ENCODE data around the gene IDUA. TPM values are rescaled to one million over a fixed set of nuclear protein-coding genes. Genes with fewer than 3 reads are reported as not detected.

IDUA gene
- total RNA-seq, 1 donor from 2014 or later, result 6.1 TPM

- no peak for FAIRE-seq
- DNase-seq (ENCODE audit: low spot score in 2 of 2), result no peak
Measured at GRCh38 chr4:985123-985830, 1.6 kb upstream of the IDUA start.

- DNase-seq (ENCODE audit: low spot score in 2 of 2) (no peak), FAIRE-seq (no peak)
Measured at GRCh38 chr4:986428-986878, 391 bp upstream of the IDUA start.

DNA sequence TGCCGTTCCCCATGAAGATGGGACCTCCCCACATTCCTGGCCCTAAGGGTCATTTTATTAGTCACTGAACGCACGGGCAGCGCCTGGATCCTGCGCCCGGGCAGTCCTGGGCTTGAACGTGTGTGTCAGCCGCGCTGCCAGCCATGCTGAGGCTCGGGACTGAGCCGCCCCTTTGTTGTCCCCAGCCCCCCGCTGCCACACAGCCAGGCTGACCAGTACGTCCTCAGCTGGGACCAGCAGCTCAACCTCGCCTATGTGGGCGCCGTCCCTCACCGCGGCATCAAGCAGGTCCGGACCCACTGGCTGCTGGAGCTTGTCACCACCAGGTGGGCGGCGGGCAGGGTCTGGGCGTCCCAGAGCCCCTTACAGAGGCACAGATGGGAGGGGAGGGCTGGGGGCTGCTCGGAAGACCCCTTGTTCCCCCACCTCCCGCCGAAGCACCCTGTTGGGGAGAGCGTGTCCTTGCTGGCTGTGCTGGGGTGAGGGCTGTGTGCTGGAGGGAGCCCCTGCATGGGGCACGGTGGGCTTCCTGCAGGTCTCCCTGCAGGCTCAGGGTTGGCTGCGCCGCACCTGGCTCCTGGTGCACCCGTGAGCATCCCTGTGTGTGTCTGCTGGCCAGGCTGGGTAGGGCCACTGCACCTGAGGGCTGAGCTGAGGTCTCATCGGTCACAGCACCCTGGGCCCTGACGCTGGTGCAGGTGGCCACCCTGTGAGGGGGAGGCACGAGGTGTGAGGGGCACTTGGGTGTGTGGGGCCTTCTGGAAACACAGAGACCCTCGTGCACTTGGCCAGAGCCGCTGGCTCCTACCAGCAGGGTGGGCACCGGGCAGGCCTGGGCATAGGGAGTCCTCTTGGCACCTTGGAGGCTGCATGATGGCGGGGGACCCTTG, 1.0 kb downstream of the IDUA start:
- DNase-seq (ENCODE audit: low spot score in 2 of 2), result no peak

GRCh38 chr4:988726-989721, 2.2 kb downstream of the IDUA start:
- no peak for DNase-seq (ENCODE audit: low spot score in 2 of 2)
- FAIRE-seq, result no peak

More for the DNA sequence above, 1.0 kb downstream of the IDUA start:
- FAIRE-seq, result no peak

- FAIRE-seq (no peak), DNase-seq (ENCODE audit: low spot score in 2 of 2) (no peak)
Measured at GRCh38 chr4:989722-990471, 3.1 kb downstream of the IDUA start.

- FAIRE-seq (no peak), DNase-seq (ENCODE audit: low spot score in 2 of 2) (no peak)
Measured at GRCh38 chr4:990746-991367, 4.0 kb downstream of the IDUA start.

GRCh38 chr4:991451-992296, 4.8 kb downstream of the IDUA start:
- DNase-seq (ENCODE audit: low spot score in 2 of 2), result no peak

GRCh38 chr4:992297-993110, 5.7 kb downstream of the IDUA start:
- FAIRE-seq, result no peak

More at GRCh38 chr4:991451-992296, 4.8 kb downstream of the IDUA start:
- FAIRE-seq, result no peak

GRCh38 chr4:993111-994029, 6.5 kb downstream of the IDUA start, which contains the start of gene SLC26A1:
SLC26A1 (minus strand) TSS chr4:993404; CDS start chr4:991703, 1,701 bp downstream.
- DNase-seq (ENCODE audit: low spot score in 2 of 2) (no peak), FAIRE-seq (no peak)

More at GRCh38 chr4:992297-993110, 5.7 kb downstream of the IDUA start:
- DNase-seq (ENCODE audit: low spot score in 2 of 2), result peak in 1 of 2 donors; percentile 55

DNA sequence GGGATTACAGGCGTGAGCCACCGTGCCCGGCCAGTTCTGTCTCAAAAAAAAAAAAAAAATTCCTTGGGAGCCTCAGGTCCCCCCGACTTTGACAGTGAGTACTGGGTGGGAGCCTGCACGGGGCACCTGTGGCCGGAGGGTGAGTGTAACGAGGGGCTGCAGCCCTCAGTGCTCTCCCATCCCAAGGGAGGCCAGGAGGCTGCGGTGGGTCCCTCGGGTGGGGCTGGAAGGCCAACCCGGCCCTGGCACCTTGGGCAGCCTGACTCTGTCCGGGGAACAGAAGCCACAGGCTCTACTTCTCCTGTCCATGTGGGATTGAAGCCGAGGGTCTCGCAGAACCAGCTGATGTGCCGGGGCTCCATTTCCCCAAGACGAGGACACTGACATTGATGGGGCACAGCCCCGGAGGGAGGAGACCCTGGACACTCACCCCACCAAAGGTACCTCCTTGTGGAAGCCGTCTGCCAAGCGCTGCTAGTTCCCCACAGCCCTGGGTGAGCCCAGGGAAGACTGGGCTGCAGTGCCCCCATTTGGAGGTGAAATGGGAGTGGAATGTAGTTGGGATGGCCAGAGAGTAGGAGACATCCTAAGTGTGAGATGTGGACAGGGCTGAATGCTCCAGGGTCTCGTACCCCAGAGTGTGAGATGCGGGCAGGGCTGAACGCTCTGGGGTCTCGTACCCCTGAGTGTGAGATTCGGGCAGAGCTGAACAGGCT, 8.6 kb downstream of the IDUA start:
- FAIRE-seq, result no peak
- DNase-seq (ENCODE audit: low spot score in 2 of 2), result no peak

DNA sequence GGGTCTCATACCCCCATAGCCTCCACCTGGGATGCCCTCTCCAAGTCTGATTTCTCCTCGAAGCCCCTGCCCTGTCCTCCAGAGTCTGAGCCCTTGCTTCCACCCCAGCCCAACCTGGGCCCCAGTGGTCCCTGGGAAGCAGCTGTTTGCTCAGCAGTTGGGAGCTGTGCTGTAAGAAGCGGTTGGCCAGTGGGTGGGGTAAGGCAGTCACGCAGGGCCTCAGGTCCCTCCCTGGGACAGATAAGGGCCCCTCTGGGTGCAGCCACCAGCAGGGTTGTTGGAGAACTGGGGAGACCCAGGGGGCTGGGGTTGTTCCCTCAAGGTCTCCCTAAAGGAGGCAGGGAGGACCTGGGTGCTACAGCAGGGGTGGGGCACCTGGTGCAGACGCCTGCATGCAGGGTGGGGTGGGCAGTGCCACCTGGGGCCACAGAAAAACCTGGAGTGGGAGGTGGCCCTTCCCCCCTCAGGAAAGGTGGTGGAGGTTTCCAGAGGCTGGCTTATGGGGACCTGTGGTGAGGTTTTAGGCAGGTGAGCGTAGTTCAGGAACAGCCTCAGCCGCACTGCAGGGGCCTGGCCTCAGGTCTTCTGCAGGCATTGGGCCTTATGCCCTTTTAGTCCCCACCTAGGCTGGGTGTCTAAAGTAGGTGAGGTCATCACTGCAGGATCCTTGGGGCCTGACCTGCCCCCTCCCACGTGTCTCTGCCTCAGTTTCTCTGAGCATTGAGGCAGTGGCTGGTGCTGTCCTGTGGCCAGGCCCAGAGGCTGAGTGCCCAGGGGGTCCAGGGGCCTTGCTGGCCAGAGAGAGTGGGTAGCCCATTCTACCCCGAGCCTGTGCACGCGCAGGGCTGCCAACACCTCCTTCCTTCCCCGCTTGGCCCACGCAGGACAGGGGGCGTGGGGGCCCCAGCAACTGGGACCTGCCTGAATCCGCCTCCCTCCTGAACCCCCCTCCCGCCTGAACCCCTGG, 9.5 kb downstream of the IDUA start:
- DNase-seq (ENCODE audit: low spot score in 2 of 2) (no peak), FAIRE-seq (no peak)

GRCh38 chr4:996997-997374, 10.1 kb downstream of the IDUA start:
- no peak for DNase-seq (ENCODE audit: low spot score in 2 of 2)
- no peak for FAIRE-seq

DNA sequence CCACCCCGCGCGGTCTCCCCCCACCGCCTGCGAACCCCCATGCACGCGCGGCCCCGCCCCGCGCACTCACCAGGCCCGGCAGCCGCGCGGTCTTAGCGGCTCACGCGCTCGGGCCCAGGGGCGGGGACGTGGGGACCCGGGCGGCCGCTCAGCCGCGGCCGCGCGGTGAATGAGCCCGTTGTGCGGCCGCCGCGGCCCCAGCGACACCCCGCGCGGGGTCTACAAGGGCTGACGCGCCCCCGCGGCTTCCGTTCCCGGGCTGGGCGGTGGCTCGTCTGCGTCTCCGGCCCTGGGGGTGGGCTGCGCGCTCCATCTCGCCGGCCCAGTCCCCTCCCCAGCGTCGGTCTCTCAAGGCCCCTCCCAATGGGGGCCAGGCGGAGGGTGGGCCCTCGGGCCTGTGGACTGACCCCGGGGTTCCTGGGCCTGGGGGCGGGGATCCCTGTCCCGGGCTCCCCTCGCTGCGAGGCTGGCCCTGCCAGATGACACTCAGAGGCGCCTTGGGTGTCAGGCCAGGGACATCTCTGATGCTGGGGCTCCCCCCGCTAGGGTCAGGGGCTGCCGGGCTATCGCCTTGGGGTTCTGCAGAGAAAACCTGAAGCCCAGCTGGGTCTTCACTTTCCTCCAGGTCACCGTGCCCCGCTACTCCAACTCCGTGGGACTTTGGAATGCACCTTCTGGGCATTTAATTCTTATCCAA, 10.7 kb downstream of the IDUA start:
- peak; percentile 89 to 90 for DNase-seq (ENCODE audit: low spot score in 2 of 2)
- FAIRE-seq, result no peak

Measured in frontal cortex (tissue), 4 donors.